PC-9 (cell line): ENCODE measurements around the gene ANO2. TPM values are rescaled to one million over a fixed set of nuclear protein-coding genes. Genes with fewer than 3 reads are reported as not detected.

Experiments
- BruUV-seq: library from RNA; stranded (reverse); fragments of 400-500 nt; replicated peaks from 2 replicates; lab custom pipeline; 2021; lab: Mats Ljungman, UMichigan
- CTCF ChIA-PET: fragments of 300-600 bp; sonication (Branson Sonifier 250); formaldehyde crosslinking; loops from one replicate; lab custom pipeline; 2022; ENCODE audit warnings: antibody characterized with exemption; lab: Charles Lee
- POLR2A ChIA-PET: fragments of 300-600 bp; sonication (Branson Sonifier 250); formaldehyde crosslinking; loops from one replicate; lab custom pipeline; 2022; ENCODE audit warnings: antibody characterized with exemption; ENCODE audit not compliant: unreplicated experiment; lab: Charles Lee
- DNase-seq, 2 experiments: peaks; one replicate each; pipeline versions ENCODE4 v3.0.0 to v3.0.0-alpha.2; 2015 to 2022; ENCODE audit warnings: mixed read lengths in 1 of 2
- H2AFZ ChIP-seq: fragments of 200-600 bp; sonication (generic); 2 replicates; pipeline ENCODE4 v1.8.1; 2017; ENCODE audit warnings: antibody characterized with exemption
- H3F3A ChIP-seq: fragments of 200-600 bp; sonication (generic); 2 replicates; pipeline ENCODE4 v1.8.1; 2017; ENCODE audit warnings: antibody characterized with exemption, mild to moderate bottlenecking, low read depth; ENCODE audit not compliant: insufficient read depth
- H3K27ac ChIP-seq: fragments of 200-600 bp; sonication (generic); 2 replicates; pipeline ENCODE4 v1.6.1; 2016; ENCODE audit warnings: mixed run types
- H3K27me3 ChIP-seq: fragments of 200-600 bp; sonication (generic); 2 replicates; pipeline ENCODE4 v1.6.1; 2016; ENCODE audit warnings: low read depth, mixed run types; ENCODE audit not compliant: insufficient read depth
- H3K36me3 ChIP-seq: fragments of 200-600 bp; sonication (generic); 2 replicates; pipeline ENCODE4 v1.6.1; 2016; ENCODE audit warnings: low read depth, mixed run types
- H3K4me1 ChIP-seq: fragments of 200-600 bp; sonication (generic); replicated peaks from 2 replicates; pipeline ENCODE4 v1.6.1; 2016; ENCODE audit warnings: mixed run types; ENCODE audit not compliant: insufficient read depth
- H3K4me2 ChIP-seq: fragments of 200-600 bp; sonication (generic); 2 replicates; pipeline ENCODE4 v1.6.1; 2017; ENCODE audit warnings: mixed run types
- H3K4me3 ChIP-seq: fragments of 200-600 bp; sonication (generic); 2 replicates; pipeline ENCODE4 v1.6.1; 2016; ENCODE audit warnings: mixed run types
- H3K79me2 ChIP-seq: fragments of 200-600 bp; sonication (generic); 2 replicates; pipeline ENCODE4 v1.6.1; 2017; ENCODE audit warnings: low read depth, mixed run types
- H3K9me2 ChIP-seq: fragments of 200-600 bp; sonication (generic); 2 replicates; pipeline ENCODE4 v1.8.1; 2017; ENCODE audit warnings: mild to moderate bottlenecking; ENCODE audit not compliant: insufficient read depth
- H3K9me3 ChIP-seq: fragments of 200-600 bp; sonication (generic); 2 replicates; pipeline ENCODE4 v1.8.1; 2016; ENCODE audit warnings: low read depth; ENCODE audit not compliant: insufficient read depth
- H4K20me1 ChIP-seq: fragments of 200-600 bp; sonication (generic); 2 replicates; pipeline ENCODE4 v1.8.1; 2017; ENCODE audit not compliant: insufficient read depth
- EZH2 ChIP-seq: fragments of 200-600 bp; sonication (generic); IDR thresholded peaks from 2 replicates; pipeline ENCODE4 v1.8.0; 2017; ENCODE audit warnings: antibody characterized with exemption, low read depth
- intact Hi-C: fragments of 100-400 bp; cut with micrococcal nuclease; formaldehyde crosslinking; loops from one replicate; pipeline ENCODE4 v1.10.0; 2022; ENCODE audit not compliant: unreplicated experiment
- total RNA-seq: library from RNA; stranded (reverse); gene quantifications from 2 replicates; pipeline ENCODE4 v1.2.3, GENCODE V29; 2021
- TF ChIP-seq, protein P1 (sequence below): fragments of 200-600 bp; sonication (generic); conservative IDR thresholded peaks from 2 replicates; pipeline ENCODE4 v1.6.1; 2017; ENCODE audit warnings: mixed run types, antibody characterized with exemption, mild to moderate bottlenecking, moderate library complexity

The ANO2 gene
- total RNA-seq, 1 experiment from 2014 or later, result not detected

DNA sequence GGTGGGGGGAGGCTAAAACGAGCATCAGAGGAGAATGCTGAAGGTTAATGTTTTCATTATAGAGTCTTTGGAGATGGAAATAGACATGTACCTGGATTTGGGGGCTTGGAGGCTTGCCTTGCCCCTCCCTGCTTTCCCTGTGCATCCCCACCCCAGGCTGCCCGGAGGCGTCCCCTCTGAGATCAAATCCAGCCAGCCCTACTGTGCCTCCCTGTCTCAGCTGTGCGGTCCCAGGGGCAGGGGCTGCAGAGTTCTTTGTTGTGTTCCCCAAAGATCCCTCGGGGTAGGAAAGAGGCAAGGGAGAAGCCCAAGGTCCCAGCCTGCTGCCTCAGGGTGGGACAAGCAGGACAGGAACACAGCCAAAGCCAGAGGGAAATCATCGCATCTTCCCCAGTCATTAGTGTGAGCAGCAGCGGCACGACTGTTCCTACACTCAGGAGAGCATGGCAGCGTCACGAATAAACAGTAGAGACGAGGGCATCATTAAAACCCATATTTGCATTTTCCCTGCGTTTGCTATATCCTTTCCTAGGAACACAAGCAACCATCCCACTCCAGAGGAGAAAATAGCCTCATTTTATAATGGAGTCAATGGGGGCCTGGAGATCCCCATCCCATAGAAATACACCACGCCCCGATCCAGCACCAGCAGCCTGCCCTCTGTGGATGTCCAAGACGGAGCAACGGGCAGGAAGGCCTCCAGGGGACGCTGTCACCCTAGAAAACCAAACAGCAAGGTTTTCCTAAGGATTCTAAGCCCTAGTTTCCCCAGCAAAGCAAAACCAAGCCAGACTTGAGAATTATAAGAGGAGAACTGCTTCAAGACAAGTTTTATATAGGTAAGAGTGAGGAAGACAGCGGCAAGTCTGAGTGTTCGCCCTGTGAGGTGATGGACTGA, 32.4 kb downstream of the ANO2 start:
- no peak for DNase-seq
- Histone ChIP-seq H3K9me3 (no peaks in the 10 kb centered on the region), H3K4me3 (no peak overlapping the region), H3F3A (no peaks in the 10 kb centered on the region), H3K9me2 (no peaks in the 10 kb centered on the region), H3K79me2 (no peaks in the 10 kb centered on the region), H4K20me1 (no peaks in the 10 kb centered on the region), H2AFZ (no peak overlapping the region), H3K27ac (no peak overlapping the region), H3K4me1 (no peaks in the 10 kb centered on the region), H3K27me3 (peaks cover 96% of the 10 kb centered on the region), H3K4me2 (no peak overlapping the region), H3K36me3 (no peaks in the 10 kb centered on the region)
- no TSS peak for BruUV-seq
- ChIA-PET POLR2A (no interaction called here), CTCF (no interaction called here)
- intact Hi-C loops, result no loop called here
- TF ChIP-seq, protein P1, sequence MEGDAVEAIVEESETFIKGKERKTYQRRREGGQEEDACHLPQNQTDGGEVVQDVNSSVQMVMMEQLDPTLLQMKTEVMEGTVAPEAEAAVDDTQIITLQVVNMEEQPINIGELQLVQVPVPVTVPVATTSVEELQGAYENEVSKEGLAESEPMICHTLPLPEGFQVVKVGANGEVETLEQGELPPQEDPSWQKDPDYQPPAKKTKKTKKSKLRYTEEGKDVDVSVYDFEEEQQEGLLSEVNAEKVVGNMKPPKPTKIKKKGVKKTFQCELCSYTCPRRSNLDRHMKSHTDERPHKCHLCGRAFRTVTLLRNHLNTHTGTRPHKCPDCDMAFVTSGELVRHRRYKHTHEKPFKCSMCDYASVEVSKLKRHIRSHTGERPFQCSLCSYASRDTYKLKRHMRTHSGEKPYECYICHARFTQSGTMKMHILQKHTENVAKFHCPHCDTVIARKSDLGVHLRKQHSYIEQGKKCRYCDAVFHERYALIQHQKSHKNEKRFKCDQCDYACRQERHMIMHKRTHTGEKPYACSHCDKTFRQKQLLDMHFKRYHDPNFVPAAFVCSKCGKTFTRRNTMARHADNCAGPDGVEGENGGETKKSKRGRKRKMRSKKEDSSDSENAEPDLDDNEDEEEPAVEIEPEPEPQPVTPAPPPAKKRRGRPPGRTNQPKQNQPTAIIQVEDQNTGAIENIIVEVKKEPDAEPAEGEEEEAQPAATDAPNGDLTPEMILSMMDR, result peak; percentile 42
- TF ChIP-seq EZH2, result no peak

GRCh38 chr12:5912011-5912410, 33.0 kb downstream of the ANO2 start:
- intact Hi-C loops, result no loop called here
- no peaks in the 10 kb centered on the region for H3K9me2 ChIP-seq
- no peak overlapping the region for H3K4me3 ChIP-seq
- DNase-seq, result no peak
- H3K27me3 ChIP-seq, result peaks cover 98% of the 10 kb centered on the region
- no peaks in the 10 kb centered on the region for H3K79me2 ChIP-seq
- no TSS peak for BruUV-seq
- no peak for TF ChIP-seq EZH2
- TF ChIP-seq, protein P1, result no peak
- POLR2A ChIA-PET, result no interaction called here
- no peak overlapping the region for H2AFZ ChIP-seq
- no peaks in the 10 kb centered on the region for H3F3A ChIP-seq
- no peaks in the 10 kb centered on the region for H3K36me3 ChIP-seq
- H3K27ac ChIP-seq, result no peak overlapping the region
- H3K9me3 ChIP-seq, result no peaks in the 10 kb centered on the region
- H3K4me1 ChIP-seq, result no peaks in the 10 kb centered on the region
- no peaks in the 10 kb centered on the region for H4K20me1 ChIP-seq
- CTCF ChIA-PET, result no interaction called here
- H3K4me2 ChIP-seq, result no peak overlapping the region

DNA sequence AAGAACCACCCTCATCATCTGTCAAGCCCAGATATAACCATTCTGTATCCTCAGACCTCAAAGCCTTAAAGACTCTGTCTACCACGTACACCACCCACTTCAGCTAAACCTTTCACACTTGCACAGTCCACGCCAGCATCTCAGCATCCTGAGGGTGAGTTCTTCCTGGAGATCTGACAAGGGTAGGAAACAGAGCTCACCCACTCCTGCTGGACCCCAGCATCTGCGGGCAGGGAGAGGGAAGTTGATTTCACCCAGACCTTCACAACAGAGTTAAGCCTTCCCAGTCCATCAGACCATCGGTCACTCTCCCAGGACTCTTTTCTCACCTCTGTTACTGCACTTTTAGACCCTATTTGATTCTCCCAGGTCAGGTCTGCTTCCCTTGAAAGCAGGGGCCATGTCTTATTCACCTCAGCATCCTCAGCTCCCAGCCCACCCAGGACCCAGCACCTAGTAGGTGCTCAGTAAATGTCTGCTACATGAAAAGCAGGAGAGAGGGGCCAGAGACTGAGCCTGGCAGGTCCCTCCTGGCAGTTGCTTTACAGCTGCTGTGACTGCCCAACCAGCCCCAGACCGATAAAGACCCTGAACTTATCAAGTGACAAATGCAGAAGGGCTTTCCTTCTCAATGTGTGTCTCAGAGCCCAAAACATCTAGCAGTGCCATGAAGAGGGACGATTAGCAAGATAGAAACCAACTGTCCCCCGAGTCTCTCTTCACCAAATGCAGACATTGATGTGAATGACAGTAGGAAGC, 34.1 kb downstream of the ANO2 start:
- H3F3A ChIP-seq, result no peaks in the 10 kb centered on the region
- TF ChIP-seq, protein P1, result no peak
- TF ChIP-seq EZH2, result no peak
- no peaks in the 10 kb centered on the region for H3K4me1 ChIP-seq
- no peak overlapping the region for H2AFZ ChIP-seq
- H3K4me3 ChIP-seq, result no peak overlapping the region
- H3K79me2 ChIP-seq, result no peaks in the 10 kb centered on the region
- no peaks in the 10 kb centered on the region for H3K9me3 ChIP-seq
- H3K36me3 ChIP-seq, result no peaks in the 10 kb centered on the region
- no peaks in the 10 kb centered on the region for H4K20me1 ChIP-seq
- H3K27me3 ChIP-seq, result peaks cover 98% of the 10 kb centered on the region
- intact Hi-C loops, result no loop called here
- CTCF ChIA-PET, result no interaction called here
- no peaks in the 10 kb centered on the region for H3K9me2 ChIP-seq
- no peak for DNase-seq
- POLR2A ChIA-PET, result no interaction called here
- H3K4me2 ChIP-seq, result no peak overlapping the region
- no TSS peak for BruUV-seq
- no peak overlapping the region for H3K27ac ChIP-seq
